ENCODE measurements around the gene FXYD7.
"Not testable (repeated sequence)": the region's sequence is repeated elsewhere in the genome, so short reads cannot be mapped to it uniquely, and the experiment has no call there.

The FXYD7 gene

DNA sequence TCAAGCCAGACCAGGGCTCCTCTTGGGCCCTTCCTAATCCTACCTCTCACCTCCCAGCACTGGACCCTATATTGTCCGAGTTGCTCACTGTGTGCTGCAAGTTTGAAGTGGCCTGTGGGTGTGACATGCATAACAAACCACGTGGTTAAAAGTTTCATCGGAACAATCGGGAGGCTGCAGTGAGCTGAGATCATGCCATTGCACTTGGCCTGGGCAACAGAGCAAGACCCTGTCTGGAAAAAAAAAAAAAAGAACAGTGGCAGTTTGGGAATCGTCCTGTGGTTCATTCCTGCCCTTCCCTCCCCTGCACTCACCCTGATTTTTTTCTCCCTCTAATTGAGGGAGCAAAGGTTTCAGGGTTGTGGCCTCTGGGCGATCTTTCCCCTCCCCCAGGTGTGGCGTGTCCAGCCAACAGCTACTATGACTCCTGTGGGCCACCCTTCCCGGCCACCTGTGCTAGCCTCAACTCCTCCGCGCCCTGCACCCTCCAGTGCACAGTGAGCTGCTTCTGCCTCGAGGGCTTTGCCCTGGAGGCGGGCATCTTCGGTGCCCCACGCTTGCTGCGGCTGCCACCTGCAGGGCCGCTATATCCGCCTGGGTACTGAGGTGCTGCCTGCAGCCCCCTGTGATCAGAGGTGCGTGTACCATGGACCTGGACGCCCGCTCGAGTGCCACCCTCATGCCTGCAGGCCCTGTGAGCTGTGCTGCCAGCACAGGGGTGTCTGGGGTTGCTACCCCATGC, 43.7 kb upstream of the FXYD7 start:
- H3K4me2 ChIP-seq (ENCODE audit: low read length): no peak overlapping the region
- H3K4me3 ChIP-seq (ENCODE audit: low read depth, low read length, poor library complexity, severe bottlenecking): no peak overlapping the region
- H3K79me2 ChIP-seq (ENCODE audit: insufficient read depth, low read length): no peaks in the 10 kb centered on the region
- no peaks in the 10 kb centered on the region for H3K27me3 ChIP-seq (ENCODE audit: insufficient read depth, low read length)
- H3K9me3 ChIP-seq (ENCODE audit: low read length): no peaks in the 10 kb centered on the region
- no peak overlapping the region for H3K27ac ChIP-seq (ENCODE audit: low read depth, low read length, poor library complexity, severe bottlenecking)
- no peaks in the 10 kb centered on the region for H3K9me2 ChIP-seq (ENCODE audit: low read depth, low read length)
- no peak for TF ChIP-seq EZH2 (IDR thresholded peaks at IDR 0.05; ENCODE audit: borderline replicate concordance, low read length)
- TF ChIP-seq, protein P1, sequence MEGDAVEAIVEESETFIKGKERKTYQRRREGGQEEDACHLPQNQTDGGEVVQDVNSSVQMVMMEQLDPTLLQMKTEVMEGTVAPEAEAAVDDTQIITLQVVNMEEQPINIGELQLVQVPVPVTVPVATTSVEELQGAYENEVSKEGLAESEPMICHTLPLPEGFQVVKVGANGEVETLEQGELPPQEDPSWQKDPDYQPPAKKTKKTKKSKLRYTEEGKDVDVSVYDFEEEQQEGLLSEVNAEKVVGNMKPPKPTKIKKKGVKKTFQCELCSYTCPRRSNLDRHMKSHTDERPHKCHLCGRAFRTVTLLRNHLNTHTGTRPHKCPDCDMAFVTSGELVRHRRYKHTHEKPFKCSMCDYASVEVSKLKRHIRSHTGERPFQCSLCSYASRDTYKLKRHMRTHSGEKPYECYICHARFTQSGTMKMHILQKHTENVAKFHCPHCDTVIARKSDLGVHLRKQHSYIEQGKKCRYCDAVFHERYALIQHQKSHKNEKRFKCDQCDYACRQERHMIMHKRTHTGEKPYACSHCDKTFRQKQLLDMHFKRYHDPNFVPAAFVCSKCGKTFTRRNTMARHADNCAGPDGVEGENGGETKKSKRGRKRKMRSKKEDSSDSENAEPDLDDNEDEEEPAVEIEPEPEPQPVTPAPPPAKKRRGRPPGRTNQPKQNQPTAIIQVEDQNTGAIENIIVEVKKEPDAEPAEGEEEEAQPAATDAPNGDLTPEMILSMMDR (IDR thresholded peaks at IDR 0.05; ENCODE audit: low read length): no peak
- no peak overlapping the region for H3K9ac ChIP-seq (ENCODE audit: low read length)
- no peaks in the 10 kb centered on the region for H4K20me1 ChIP-seq (ENCODE audit: insufficient read depth, low read length)
- no peaks in the 10 kb centered on the region for H3K4me1 ChIP-seq (ENCODE audit: insufficient read depth, low read length, severe bottlenecking)
- no peaks in the 10 kb centered on the region for H3K36me3 ChIP-seq (ENCODE audit: insufficient read depth, low read length)
- no peaks in the 10 kb centered on the region for H3F3A ChIP-seq (ENCODE audit: insufficient read depth, low read length)
- no peak overlapping the region for H2AFZ ChIP-seq (ENCODE audit: low read length)

DNA sequence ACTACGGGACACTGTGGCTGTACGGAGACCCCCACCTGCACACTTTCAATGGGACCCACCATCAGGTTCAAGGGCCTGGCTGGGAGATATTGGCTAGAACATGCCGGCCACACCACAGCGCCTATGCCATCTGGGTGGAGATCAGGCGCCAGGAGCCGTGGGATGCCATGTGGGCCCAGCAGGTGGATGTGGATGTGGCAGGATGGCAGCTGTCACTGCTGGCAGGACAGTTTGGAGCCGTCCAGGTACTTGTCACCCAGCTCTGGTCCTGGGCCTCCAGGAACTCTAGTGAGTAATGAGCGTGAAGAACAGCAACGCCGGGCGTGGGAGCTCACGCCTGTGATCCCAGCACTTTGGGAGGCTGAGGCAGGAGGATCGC, 43.2 kb upstream of the FXYD7 start:
- Histone ChIP-seq H3F3A (ENCODE audit: insufficient read depth, low read length) (no peaks in the 10 kb centered on the region), H3K4me3 (ENCODE audit: low read depth, low read length, poor library complexity, severe bottlenecking) (no peak overlapping the region), H3K4me2 (ENCODE audit: low read length) (no peak overlapping the region), H2AFZ (ENCODE audit: low read length) (no peak overlapping the region), H3K9me3 (ENCODE audit: low read length) (no peaks in the 10 kb centered on the region), H3K9ac (ENCODE audit: low read length) (no peak overlapping the region), H3K9me2 (ENCODE audit: low read depth, low read length) (no peaks in the 10 kb centered on the region), H3K4me1 (ENCODE audit: insufficient read depth, low read length, severe bottlenecking) (no peaks in the 10 kb centered on the region), H3K79me2 (ENCODE audit: insufficient read depth, low read length) (no peaks in the 10 kb centered on the region), H3K27me3 (ENCODE audit: insufficient read depth, low read length) (no peaks in the 10 kb centered on the region), H3K36me3 (ENCODE audit: insufficient read depth, low read length) (no peaks in the 10 kb centered on the region), H3K27ac (ENCODE audit: low read depth, low read length, poor library complexity, severe bottlenecking) (no peak overlapping the region), H4K20me1 (ENCODE audit: insufficient read depth, low read length) (no peaks in the 10 kb centered on the region)
- TF ChIP-seq EZH2 (IDR thresholded peaks at IDR 0.05; ENCODE audit: borderline replicate concordance, low read length): no peak
- TF ChIP-seq, protein P1 (IDR thresholded peaks at IDR 0.05; ENCODE audit: low read length): no peak

DNA sequence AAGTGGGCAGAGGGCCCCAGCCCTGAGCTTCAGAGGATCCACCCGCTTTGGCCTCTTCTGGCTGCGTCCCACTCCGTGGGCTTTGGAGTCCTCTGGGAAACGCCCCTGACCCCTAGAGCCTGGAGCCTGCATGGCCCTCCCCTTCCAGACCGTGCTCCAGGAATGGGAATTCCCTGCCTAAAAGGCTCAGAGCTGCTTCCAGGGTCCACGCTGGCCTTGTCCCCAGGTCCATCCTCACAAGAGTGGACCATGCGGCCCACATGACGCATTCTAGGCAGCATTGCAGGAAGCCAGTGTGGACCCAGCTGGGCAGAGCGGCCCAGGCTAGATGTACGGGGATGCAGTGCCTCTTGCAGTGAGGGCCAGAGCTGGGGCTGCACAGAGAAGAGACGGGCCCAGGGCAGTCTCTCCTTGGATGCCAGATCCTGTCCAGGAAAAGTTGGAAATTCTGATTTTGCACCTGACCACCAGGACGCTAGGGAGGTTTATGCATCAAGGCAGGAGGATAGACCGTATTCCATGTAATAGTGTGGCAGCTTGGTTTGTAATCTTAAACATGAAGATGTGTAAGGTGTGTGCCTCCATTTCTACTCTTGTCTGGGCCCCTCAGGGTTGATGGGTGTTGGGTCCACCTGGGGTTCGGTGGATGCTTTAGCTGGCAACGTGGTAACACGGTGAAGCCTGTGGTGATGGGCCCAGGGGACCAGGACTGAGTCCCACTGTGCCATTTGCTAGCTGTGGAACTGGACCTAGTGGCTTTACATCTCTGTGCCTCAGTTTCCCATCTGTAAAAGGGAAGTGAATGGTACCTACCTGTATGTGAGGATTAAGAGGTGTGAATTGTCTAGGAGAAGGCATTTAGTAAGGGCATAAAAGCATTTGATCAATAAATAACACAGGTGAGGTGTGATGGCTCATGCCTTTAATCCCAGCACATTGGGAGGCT, 42.2 kb upstream of the FXYD7 start:
- Histone ChIP-seq H3F3A (ENCODE audit: insufficient read depth, low read length) (no peaks in the 10 kb centered on the region), H3K9me2 (ENCODE audit: low read depth, low read length) (no peaks in the 10 kb centered on the region), H3K4me2 (ENCODE audit: low read length) (no peak overlapping the region), H4K20me1 (ENCODE audit: insufficient read depth, low read length) (no peaks in the 10 kb centered on the region), H3K79me2 (ENCODE audit: insufficient read depth, low read length) (no peaks in the 10 kb centered on the region), H3K4me3 (ENCODE audit: low read depth, low read length, poor library complexity, severe bottlenecking) (no peak overlapping the region), H3K4me1 (ENCODE audit: insufficient read depth, low read length, severe bottlenecking) (no peaks in the 10 kb centered on the region), H3K9ac (ENCODE audit: low read length) (no peak overlapping the region), H3K36me3 (ENCODE audit: insufficient read depth, low read length) (no peaks in the 10 kb centered on the region), H3K27me3 (ENCODE audit: insufficient read depth, low read length) (no peaks in the 10 kb centered on the region), H3K27ac (ENCODE audit: low read depth, low read length, poor library complexity, severe bottlenecking) (no peak overlapping the region), H2AFZ (ENCODE audit: low read length) (no peak overlapping the region), H3K9me3 (ENCODE audit: low read length) (no peaks in the 10 kb centered on the region)
- TF ChIP-seq EZH2 (IDR thresholded peaks at IDR 0.05; ENCODE audit: borderline replicate concordance, low read length): no peak
- TF ChIP-seq, protein P1 (IDR thresholded peaks at IDR 0.05; ENCODE audit: low read length): no peak

DNA sequence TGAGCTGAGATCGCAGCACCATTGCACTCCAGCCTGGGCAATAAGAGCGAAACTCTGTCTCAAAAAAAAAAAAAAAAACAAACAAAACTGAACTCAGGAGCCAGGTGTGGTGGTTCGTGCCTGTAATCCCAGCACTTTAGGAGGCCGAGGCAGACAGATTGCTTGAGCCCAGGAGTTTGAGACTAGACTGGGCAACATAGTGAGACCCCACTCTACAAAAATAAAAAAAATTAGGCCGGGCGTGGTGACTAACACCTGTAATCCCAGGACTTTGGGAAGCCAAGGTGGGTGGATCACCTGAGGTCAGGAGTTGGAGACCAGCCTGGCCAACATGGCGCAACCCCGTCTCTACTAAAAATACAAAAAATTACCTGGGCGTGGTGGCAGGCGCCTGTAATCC, 41.1 kb upstream of the FXYD7 start:
- H3K4me3 ChIP-seq (ENCODE audit: low read depth, low read length, poor library complexity, severe bottlenecking); H3K4me1 ChIP-seq (ENCODE audit: insufficient read depth, low read length, severe bottlenecking); H3K9ac ChIP-seq (ENCODE audit: low read length); H2AFZ ChIP-seq (ENCODE audit: low read length); H3K27me3 ChIP-seq (ENCODE audit: insufficient read depth, low read length); H4K20me1 ChIP-seq (ENCODE audit: insufficient read depth, low read length); H3K9me2 ChIP-seq (ENCODE audit: low read depth, low read length); H3K79me2 ChIP-seq (ENCODE audit: insufficient read depth, low read length); H3F3A ChIP-seq (ENCODE audit: insufficient read depth, low read length); H3K27ac ChIP-seq (ENCODE audit: low read depth, low read length, poor library complexity, severe bottlenecking); H3K4me2 ChIP-seq (ENCODE audit: low read length); H3K9me3 ChIP-seq (ENCODE audit: low read length); H3K36me3 ChIP-seq (ENCODE audit: insufficient read depth, low read length): not testable (repeated sequence)

DNA sequence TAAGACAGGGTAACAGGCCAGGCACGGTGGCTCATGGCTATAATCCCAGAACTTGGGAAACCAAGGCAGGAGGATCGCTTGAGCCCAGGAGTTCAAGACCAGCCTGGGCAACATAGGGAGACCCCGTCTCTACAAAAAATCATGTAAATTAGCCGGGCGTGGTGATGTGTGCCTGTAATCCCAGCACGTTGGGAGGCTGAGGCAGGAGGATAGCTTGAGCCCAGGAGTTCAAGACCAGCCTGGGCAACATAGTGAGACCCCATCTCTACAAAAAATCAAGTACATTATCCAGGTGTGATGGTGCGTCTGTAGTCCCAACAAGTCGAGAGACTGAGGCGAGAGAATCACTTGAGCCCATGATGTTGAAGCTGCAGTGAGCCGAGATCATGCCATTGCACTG, 39.4 kb upstream of the FXYD7 start:
- H3K79me2 ChIP-seq (ENCODE audit: insufficient read depth, low read length); H4K20me1 ChIP-seq (ENCODE audit: insufficient read depth, low read length); H3K9me3 ChIP-seq (ENCODE audit: low read length); H3K27ac ChIP-seq (ENCODE audit: low read depth, low read length, poor library complexity, severe bottlenecking); H3K4me3 ChIP-seq (ENCODE audit: low read depth, low read length, poor library complexity, severe bottlenecking); H3K27me3 ChIP-seq (ENCODE audit: insufficient read depth, low read length); H3K4me2 ChIP-seq (ENCODE audit: low read length); H3K9ac ChIP-seq (ENCODE audit: low read length); H3K36me3 ChIP-seq (ENCODE audit: insufficient read depth, low read length); H3F3A ChIP-seq (ENCODE audit: insufficient read depth, low read length); H3K4me1 ChIP-seq (ENCODE audit: insufficient read depth, low read length, severe bottlenecking); H2AFZ ChIP-seq (ENCODE audit: low read length); H3K9me2 ChIP-seq (ENCODE audit: low read depth, low read length): not testable (repeated sequence)

All from OCI-LY1 (cell line).